ENCODE results near the gene PCBP3. TPM values are rescaled to one million over a fixed set of nuclear protein-coding genes. Genes with fewer than 3 reads are reported as not detected.

PCBP3 gene
- total RNA-seq, 2 experiments from 2014 or later = 3.4 to 3.8 TPM

GRCh38 chr21:45858180-45858579 lies 214.7 kb downstream of the PCBP3 start:
- Histone ChIP-seq H3K27me3 (ENCODE audit: control insufficient read depth in 1 of 2, insufficient read depth in 2 of 2, low read length in 2 of 2) (no peaks in the 10 kb centered on the region), H3K9me3 (ENCODE audit: control insufficient read depth in 1 of 2, insufficient read depth in 1 of 2, low read length in 2 of 2) (peaks cover 0 to 3% of the 10 kb centered on the region in 2 experiments), H3K27ac (ENCODE audit: low read depth in 1 of 2, low read length in 2 of 2) (no peak overlapping the region), H3K36me3 (ENCODE audit: insufficient read depth, low read length) (no peaks in the 10 kb centered on the region), H3K4me1 (ENCODE audit: insufficient read depth, low read length) (no peaks in the 10 kb centered on the region), H3K4me3 (ENCODE audit: low read length) (no peak overlapping the region)
- H3K4me1 Mint-ChIP-seq (ENCODE audit: low read depth) = no peaks in the 10 kb centered on the region
- intact Hi-C loops (cut with DNase I, micrococcal nuclease) = no loop called here
- no peak overlapping the region for H3K27ac Mint-ChIP-seq
- no peaks in the 10 kb centered on the region for H3K27me3 Mint-ChIP-seq
- H3K36me3 Mint-ChIP-seq (ENCODE audit: low read depth) = no peaks in the 10 kb centered on the region
- H3K9me3 Mint-ChIP-seq = no peaks in the 10 kb centered on the region
- ATAC-seq (ENCODE audit: poor library complexity) (no peak), DNase-seq (no peak)
- ChIA-PET CTCF (no interaction called here), POLR2A (no interaction called here)
- TF ChIP-seq CTCF (IDR thresholded peaks at IDR 0.05) = no peak
- no peak overlapping the region for H3K4me3 Mint-ChIP-seq

- no peak for DNase-seq
- POLR2A ChIA-PET = no interaction called here
- CTCF ChIA-PET = no interaction called here
Observed at GRCh38 chr21:45859041-45859761, 215.7 kb downstream of the PCBP3 start.

GRCh38 chr21:45859762-45860357 lies 216.3 kb downstream of the PCBP3 start:
- intact Hi-C loops (cut with DNase I, micrococcal nuclease) = no loop called here
- ChIA-PET CTCF (no interaction called here), POLR2A (no interaction called here)
- Mint-ChIP-seq H3K4me3 (no peak overlapping the region), H3K4me1 (ENCODE audit: low read depth) (no peaks in the 10 kb centered on the region), H3K27ac (no peak overlapping the region), H3K27me3 (no peaks in the 10 kb centered on the region), H3K9me3 (no peaks in the 10 kb centered on the region), H3K36me3 (ENCODE audit: low read depth) (no peaks in the 10 kb centered on the region)
- no peak for DNase-seq
- Histone ChIP-seq H3K36me3 (ENCODE audit: insufficient read depth, low read length) (no peaks in the 10 kb centered on the region), H3K9me3 (ENCODE audit: control insufficient read depth in 1 of 2, insufficient read depth in 1 of 2, low read length in 2 of 2) (peaks cover 0 to 2% of the 10 kb centered on the region in 2 experiments), H3K27ac (ENCODE audit: low read depth in 1 of 2, low read length in 2 of 2) (no peak overlapping the region), H3K4me3 (ENCODE audit: low read length) (no peak overlapping the region), H3K4me1 (ENCODE audit: insufficient read depth, low read length) (no peaks in the 10 kb centered on the region), H3K27me3 (ENCODE audit: control insufficient read depth in 1 of 2, insufficient read depth in 2 of 2, low read length in 2 of 2) (no peaks in the 10 kb centered on the region)
- ATAC-seq (ENCODE audit: poor library complexity) = no peak
- no peak for TF ChIP-seq CTCF (IDR thresholded peaks at IDR 0.05)

More at GRCh38 chr21:45859041-45859761, 215.7 kb downstream of the PCBP3 start:
- no peaks in the 10 kb centered on the region for H3K36me3 Mint-ChIP-seq (ENCODE audit: low read depth)
- Histone ChIP-seq H3K4me1 (ENCODE audit: insufficient read depth, low read length) (no peaks in the 10 kb centered on the region), H3K27me3 (ENCODE audit: control insufficient read depth in 1 of 2, insufficient read depth in 2 of 2, low read length in 2 of 2) (no peaks in the 10 kb centered on the region), H3K4me3 (ENCODE audit: low read length) (no peak overlapping the region), H3K36me3 (ENCODE audit: insufficient read depth, low read length) (no peaks in the 10 kb centered on the region), H3K9me3 (ENCODE audit: control insufficient read depth in 1 of 2, insufficient read depth in 1 of 2, low read length in 2 of 2) (peaks cover 0 to 3% of the 10 kb centered on the region in 2 experiments), H3K27ac (ENCODE audit: low read depth in 1 of 2, low read length in 2 of 2) (no peak overlapping the region)
- intact Hi-C loops (cut with DNase I, micrococcal nuclease) = no loop called here
- no peak overlapping the region for H3K4me3 Mint-ChIP-seq
- no peak overlapping the region for H3K27ac Mint-ChIP-seq
- TF ChIP-seq CTCF (IDR thresholded peaks at IDR 0.05) = no peak
- H3K27me3 Mint-ChIP-seq = no peaks in the 10 kb centered on the region
- H3K9me3 Mint-ChIP-seq = no peaks in the 10 kb centered on the region
- no peak for ATAC-seq (ENCODE audit: poor library complexity)
- H3K4me1 Mint-ChIP-seq (ENCODE audit: low read depth) = no peaks in the 10 kb centered on the region

All from CD4-positive, alpha-beta T cell (primary cell).